IPS-NIHi11 (cell line): ENCODE results near the gene MS4A14.
"Not testable (repeated sequence)": the region's sequence is repeated elsewhere in the genome, so short reads cannot be mapped to it uniquely, and the experiment has no call there.

ENCODE experiments used
- DNase-seq: peaks from one replicate; pipeline ENCODE4 v3.0.0; 2012; ENCODE audit warnings: mixed read lengths, low spot score

The MS4A14 gene

DNA sequence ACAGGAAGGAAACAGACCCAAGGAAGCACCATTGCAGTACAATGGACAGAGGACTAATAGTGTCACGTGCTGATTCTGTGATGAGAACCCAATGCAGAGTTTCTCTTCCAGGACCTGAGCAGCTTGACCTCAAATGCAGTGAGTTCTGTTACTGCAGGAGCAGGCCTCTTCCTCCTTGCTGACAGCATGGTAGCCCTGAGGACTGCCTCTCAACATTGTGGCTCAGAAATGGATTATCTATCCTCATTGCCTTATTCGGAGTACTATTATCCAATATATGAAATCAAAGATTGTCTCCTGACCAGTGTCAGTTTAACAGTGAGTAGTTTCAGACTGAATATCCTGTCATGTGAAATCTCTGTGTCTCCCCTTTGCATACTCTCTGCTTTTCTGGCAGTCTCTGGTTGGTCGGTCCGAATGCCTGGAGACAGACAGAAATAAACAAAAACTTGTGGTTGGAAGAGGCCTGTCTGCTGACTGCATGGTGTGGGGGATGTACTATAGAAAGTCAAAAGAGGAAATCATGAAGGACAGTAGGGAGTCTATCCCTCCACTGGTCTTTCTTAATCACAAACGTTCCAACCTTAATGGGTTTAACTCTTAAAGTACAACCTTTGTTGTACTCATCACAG is 6.9 kb upstream of the MS4A14 start:
- peak; percentile 36 for DNase-seq

DNA sequence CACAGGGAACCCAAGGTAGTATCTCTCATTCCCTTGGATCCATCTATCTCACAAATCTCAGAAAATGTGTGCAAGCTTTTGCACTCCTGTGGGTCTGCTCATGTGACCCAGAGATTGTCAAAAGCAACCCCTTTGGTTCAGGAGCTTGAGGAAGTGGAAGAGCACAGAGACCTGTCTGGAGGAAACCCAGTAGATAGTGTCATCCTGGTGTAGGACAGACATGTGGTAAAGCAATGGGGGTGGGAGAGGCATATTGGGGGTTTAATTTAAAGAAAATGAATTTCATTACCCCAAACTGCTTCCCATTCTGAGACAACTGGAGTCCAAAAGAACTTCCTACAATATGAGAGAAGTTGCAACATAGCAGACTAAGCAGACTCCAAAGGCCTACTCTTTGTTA is 5.8 kb upstream of the MS4A14 start:
- no peak for DNase-seq

DNA sequence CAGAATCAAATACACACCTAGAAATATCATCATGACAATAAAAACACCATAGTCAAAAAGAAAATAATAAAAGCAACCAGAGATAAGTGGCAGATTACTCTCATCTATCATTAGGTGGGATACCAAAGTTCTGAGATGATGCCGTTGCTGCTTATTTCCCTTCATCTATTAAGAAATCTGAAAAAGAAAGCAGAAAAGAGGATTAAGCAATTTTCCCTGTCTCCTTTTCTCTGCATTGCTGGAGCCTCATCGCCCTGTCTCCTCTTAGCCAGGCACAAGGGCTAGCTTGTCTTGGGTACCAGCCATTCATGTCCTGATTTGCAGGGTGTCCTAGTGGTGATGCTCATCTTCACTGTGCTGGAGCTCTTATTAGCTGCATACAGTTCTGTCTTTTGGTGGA is 3.9 kb upstream of the MS4A14 start:
- no peak for DNase-seq

DNA sequence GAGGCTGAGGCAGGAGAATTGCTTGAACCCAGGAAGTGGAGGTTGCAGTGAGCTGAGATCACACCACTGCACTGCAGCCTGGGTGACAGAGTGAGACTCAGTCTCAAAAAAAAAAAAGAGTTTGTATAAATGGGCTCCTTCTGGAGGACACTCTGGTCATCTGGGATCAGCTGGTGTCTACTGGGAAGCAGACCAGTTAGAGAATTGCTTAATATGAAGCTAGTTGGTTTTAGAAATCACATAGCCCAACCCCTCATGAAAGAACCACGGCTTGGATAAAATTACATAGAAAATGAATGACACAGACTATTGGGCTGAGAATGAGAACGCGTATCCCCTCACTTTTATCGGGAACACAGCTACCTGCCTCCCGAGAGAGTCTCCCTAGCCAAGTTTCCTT is 3.2 kb upstream of the MS4A14 start:
- DNase-seq, result no peak

DNA sequence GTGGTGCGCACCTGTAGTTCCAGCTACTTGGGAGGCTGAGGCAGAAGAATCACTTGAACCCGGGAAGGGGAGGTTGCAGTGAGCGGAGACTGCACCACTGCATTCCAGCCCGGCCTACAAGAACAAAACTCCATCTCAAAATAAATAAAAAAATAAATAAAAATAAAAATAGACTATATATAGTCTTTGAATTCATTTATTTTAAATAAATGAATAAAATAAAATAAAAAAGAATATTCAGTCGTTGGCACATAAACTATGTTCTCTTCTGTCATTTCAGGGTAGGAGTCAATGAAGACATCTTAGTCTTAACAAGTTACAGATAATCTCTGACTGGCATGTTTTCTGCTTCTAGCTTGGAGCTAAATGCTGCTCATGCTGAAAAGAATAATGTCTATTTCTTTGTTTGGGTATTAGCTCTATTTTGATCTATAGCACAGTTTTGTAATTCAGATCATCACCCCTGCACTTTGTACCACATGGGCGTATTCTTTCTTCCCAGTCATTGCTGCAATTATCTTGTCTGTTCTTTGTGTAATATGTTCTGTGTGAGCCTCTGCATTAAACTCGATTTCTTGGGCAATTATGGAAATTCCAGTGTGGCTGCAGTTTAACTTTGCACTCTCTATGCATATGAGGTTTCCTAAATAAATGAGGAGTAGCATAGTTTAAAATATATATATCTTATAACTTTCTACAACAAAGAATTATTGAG is 1.4 kb upstream of the MS4A14 start:
- no peak for DNase-seq

DNA sequence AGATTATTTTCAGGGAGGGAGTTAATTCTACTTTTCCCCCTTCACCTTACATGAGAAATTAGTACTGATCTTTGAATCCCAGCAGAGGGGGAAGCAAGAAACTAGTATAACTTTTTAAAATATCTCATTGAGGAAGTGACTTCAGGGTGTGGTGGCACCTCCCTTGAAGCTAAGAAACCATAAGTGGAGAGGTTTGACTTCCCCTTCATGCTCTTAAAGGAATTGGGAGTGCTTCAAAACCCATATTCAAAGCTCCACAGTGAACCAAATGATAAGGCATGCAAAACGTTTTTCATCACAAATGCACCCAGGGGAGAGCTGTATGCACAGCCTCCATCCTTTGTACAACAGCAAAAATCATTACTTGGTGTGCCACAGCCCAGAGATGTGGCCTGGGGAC is 540 bp downstream of the MS4A14 start:
- DNase-seq, result no peak

DNA sequence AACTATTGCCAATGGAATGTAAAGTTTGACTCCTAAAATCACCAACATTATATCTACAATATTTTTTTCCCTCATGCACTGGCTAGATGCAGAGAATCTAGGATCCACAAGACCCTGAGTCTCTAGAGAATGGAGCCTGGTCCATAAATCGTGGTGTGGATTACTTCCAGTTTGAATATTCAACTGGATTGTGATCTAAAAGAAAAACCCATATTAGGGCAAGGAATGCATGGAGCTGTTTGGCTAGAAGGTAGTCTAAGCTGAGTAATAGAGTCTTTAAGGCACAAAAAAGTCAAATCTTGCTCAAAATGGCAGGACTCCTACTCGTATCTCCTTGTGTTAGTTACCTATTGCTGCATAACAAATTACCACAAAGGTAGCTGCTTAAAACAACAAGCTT is 23.8 kb downstream of the MS4A14 start:
- DNase-seq, result no peak

DNA sequence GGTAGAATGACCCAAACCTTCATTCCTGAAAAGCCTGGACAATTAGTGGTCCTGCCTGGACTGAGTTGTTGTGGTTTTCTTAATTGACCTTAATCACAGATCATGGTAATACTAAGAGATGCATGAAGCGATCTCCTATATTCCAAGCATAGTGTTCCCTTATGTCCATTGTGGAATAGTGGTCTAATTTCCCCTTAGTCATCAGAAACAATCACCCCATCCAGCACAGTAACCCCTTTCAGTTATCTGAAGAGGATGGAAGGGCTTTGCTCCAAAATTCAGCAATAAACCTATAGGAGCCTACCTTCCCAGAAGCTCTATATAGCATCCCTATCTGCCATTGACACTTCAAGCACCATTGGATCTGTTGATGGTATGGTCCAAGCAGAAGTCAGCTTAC is 26.4 kb downstream of the MS4A14 start:
- no peak for DNase-seq

DNA sequence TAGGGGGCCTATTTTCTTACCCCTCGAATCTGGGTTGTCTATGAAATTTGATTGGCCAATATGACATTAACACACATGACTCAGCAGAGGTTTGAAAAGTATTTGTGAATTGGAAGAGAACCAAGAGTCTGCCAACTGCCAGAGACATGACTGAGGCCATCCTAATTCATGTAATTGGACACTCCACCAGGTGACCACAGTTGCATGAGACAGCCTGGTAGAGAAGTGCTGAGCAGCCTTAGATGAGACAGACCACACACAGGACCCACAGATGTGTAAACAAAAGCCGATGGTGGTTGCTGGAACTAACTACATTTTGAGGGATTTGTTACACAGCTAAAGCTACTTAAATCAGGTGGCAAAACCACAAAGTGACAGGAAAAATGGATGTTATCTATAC is 32.3 kb downstream of the MS4A14 start:
- no peak for DNase-seq

DNA sequence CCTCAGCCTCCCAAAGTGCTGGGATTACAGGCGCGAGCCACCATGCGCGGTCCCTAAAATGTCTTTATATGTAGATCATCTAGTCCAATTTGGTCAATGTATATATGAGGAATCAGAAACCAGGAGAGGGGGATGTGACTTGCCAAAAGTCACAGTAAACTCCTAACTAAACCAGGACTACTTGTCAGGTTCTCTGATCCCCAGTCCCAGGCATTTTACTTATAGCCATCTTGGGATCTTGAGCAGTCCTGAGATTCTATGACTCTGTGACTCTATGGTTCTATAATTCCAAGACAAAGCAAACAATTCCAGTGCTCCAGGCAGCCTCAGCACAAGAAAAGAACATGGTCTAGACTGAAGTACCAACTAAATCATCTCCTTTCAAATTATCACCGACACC is 33.0 kb downstream of the MS4A14 start, which contains the start of gene MS4A5:
Gene MS4A5 (plus strand): TSS at position 301 of the 400 bp plus-strand sequence. CDS start 103 bp downstream, outside the sequence.
- no peak for DNase-seq

DNA sequence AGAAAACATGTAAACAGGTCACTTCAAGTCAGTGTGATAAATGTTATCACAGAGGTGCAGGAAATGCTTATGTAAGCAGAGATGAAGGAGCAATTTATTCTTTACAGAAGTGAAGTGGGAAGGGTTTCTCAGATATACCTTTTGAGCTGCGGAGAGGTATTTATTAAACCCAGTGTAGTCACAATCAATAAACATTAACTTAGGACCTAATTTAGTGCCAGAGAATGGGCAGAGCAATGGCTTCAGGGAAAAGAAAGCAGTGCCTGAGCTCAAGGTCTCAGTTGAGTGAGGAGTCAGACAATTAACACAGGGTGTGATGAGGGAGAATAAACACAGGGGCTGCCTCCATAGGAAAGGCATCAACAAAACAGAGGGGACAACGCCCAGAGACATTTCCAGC is 35.0 kb downstream of the MS4A14 start:
- DNase-seq, result no peak

DNA sequence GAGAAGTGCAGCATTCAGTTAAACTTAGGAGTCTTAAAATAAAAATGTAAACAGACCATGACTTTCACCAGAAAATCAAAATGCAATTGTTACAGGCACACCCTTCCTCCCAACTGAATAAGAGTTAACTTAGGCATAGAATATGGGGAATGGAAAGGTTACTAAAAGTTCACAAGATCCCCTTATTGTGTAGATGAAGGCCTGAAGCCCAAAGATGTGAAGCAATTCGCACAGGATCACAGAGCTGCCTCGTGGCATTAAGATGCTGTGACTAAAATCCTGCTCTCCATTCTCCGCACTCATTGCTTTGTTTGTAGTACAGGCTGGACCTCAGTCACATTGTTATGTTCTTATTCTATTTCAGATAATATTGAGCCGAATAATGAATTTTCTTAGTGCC is 37.1 kb downstream of the MS4A14 start:
- DNase-seq, result no peak

DNA sequence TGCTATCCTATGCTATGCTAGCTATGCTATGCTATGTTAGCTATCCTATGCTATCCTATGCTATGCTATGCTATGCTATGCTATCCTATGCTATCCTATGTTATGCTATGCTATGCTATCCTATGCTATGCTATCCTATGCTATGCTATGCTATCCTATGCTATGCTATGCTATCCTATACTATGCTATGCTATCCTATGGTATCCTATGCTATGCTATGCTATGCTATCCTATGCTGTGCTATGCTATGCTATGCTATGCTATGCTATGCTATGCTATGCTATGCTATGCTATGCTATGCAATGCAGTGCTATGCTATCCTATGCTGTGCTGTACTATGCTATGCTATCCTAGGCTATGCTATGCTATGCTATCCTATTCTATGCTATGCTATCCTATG is 50.8 kb downstream of the MS4A14 start:
- DNase-seq, result no peak

DNA sequence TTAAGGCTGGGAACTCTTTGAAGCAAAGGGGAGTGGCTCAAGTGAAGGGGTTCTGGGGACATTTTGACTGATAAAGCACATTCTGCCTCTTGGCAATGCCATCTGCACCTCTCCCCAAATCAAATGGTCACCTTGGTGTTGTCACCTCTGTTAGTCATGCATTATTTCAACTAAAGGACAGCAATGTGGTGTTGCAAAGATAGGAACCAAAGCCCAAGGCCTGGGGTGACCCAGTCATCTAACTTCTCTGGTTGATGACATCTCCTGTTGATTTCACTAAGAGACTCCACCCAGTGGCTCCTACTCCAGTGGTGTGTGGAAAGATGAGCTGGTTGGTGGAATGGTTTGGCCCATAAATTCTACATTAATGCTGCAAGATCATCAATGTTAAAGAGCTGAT is 51.6 kb downstream of the MS4A14 start:
- DNase-seq, result no peak

DNA sequence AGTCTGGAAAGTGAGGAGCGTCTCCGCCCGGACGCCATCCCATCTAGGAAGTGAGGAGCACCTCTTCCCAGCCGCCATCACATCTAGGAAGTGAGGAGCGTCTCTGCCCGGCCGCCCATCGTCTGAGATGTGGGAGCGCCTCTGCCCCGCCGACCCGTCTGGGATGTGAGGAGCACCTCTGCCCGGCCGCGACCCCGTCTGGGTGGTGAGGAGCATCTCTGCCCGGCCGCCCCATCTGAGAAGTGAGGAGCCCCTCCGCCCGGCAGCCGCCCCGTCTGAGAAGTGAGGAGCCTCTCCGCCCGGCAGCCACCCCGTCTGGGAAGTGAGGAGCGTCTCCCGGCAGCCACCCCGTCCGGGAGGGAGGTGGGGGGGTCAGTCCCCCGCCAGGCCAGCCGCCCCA is 54.9 kb downstream of the MS4A14 start:
- DNase-seq, result not testable (repeated sequence)

DNA sequence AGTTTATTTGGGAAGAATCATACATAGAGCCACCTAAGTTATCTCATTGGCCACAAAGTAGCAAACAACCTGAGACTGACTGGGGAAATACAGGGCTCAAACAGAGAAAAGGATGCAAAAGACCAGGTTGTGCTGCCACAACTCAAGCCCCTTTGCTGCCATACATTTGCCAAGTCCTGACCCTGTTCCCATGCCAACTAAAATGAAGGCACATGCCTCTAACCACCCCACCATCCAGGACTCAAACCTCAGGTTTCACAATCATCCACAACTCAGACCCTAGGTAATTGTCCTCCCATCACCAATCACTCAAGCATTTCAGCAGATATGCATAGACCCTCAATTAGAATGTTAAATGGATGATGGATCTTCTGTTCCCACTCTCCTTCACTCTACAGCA is 58.0 kb downstream of the MS4A14 start:
- no peak for DNase-seq

DNA sequence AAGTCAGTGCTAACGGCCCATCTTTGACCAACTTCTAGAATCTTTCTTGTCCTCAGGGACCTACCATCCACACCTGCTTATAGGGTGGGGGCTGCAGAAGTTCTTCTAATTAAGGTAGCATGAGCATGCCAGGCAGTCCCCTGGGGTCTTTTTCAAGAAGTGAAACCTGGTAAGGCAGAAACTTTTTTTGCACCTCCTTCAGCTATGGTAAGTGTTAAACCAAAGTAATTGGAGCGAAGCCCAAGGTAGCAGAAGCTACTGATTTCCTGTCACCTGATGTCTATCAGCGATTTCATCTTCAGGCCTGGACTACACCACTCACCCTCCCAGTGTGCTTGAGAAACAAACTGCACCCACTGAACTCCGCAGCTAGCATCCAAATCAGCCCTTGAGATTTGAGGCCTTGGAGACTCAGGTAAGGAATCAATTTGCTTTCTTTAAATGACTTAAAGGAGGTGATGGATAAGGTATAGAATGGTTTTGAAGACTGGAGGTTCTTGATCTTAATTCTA is 59.3 kb downstream of the MS4A14 start, which contains the start of gene MS4A1:
Gene MS4A1 (plus strand): TSS at position 317 of the 512 bp plus-strand sequence. CDS start 6,528 bp downstream, outside the sequence.
- DNase-seq, result no peak

DNA sequence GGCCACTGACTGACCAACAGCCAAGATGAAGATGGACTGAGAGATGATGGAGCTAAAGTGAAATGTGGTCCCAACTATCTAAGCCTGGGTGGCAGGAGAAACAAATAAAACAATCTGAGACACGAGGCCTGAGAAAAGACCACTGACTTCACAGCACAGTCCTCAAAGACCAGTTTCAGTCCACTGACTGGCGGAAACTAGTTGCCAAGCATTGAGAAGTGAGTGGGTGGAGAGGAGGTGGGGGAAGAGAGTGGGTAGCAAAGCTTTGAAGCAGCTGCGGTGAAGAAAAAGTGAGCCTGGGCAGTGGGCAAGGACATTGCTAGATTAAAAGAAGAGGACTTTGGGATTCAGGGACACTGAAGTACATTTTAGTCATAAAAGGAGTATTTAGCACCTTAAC is 61.3 kb downstream of the MS4A14 start:
- no peak for DNase-seq

DNA sequence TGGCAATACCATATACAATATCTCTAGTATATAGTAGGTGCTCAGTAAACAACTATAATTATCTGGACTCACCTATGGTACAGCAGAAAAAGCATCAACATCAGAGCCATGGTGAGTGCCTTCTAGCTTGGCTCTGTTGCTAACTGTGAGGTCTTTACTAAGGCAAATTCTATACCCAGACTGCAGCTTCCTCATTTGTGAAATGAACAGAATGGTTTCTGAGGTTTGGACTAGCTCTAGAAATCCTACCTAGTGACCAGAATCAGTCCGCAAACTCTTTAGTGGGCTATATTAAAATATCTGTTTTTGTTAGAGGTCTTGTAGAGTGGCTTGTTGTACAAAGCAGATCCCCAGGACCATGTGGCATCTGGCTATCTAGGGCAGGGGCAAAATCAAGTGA is 63.1 kb downstream of the MS4A14 start:
- no peak for DNase-seq
